Astrocyte (in vitro differentiated cells and primary cell): ENCODE measurements around the gene MYO1F. TPM values are rescaled to one million over a fixed set of nuclear protein-coding genes. Genes with fewer than 3 reads are reported as not detected.

Experiments
- DNase-seq: peaks from one replicate; pipeline ENCODE4 v3.0.0-alpha.2; 2010; ENCODE audit warnings: low read depth
- FAIRE-seq: peaks from 2 replicates; lab custom pipeline; 2011; peaks lifted over from hg19 to GRCh38; lab: Jason Lieb, UNC
- H2AFZ ChIP-seq: 2 replicates; pipeline ENCODE4 v1.6.0; 2012; ENCODE audit warnings: low read depth, low read length, inconsistent platforms
- H3K27ac ChIP-seq: 2 replicates; pipeline ENCODE4 v1.5.1; 2011; ENCODE audit warnings: low read depth, low read length, inconsistent platforms
- H3K27me3 ChIP-seq: 2 replicates; pipeline ENCODE4 v1.6.0; 2011; ENCODE audit warnings: low read length, inconsistent platforms; ENCODE audit not compliant: insufficient read depth
- H3K36me3 ChIP-seq: 2 replicates; pipeline ENCODE4 v1.5.1; 2011; ENCODE audit warnings: low read length, inconsistent platforms; ENCODE audit not compliant: insufficient read depth
- H3K4me1 ChIP-seq: 2 replicates; pipeline ENCODE4 v1.5.1; 2011; ENCODE audit warnings: low read length, inconsistent platforms; ENCODE audit not compliant: insufficient read depth
- H3K4me2 ChIP-seq: 2 replicates; pipeline ENCODE4 v1.6.0; 2012; ENCODE audit warnings: low read length, inconsistent platforms
- H3K4me3 ChIP-seq: 2 replicates; pipeline ENCODE4 v1.5.1; 2011; ENCODE audit warnings: low read depth, mild to moderate bottlenecking, low read length, inconsistent platforms; ENCODE audit not compliant: insufficient read depth
- H3K79me2 ChIP-seq: 2 replicates; pipeline ENCODE4 v1.6.0; 2012; ENCODE audit warnings: mild to moderate bottlenecking, low read length, inconsistent platforms; ENCODE audit not compliant: insufficient read depth
- H3K9ac ChIP-seq: 2 replicates; pipeline ENCODE4 v1.6.0; 2012; ENCODE audit warnings: mild to moderate bottlenecking, low read length, inconsistent platforms
- H3K9me3 ChIP-seq: 2 replicates; pipeline ENCODE4 v1.5.1; 2012; ENCODE audit warnings: low read depth, mild to moderate bottlenecking, low read length, inconsistent platforms; ENCODE audit not compliant: insufficient read depth
- H4K20me1 ChIP-seq: 2 replicates; pipeline ENCODE4 v1.6.0; 2012; ENCODE audit warnings: low read length, inconsistent platforms; ENCODE audit not compliant: insufficient read depth
- H3K27ac Mint-ChIP-seq: one replicate; pipeline ENCODE4 v1.8.0; 2021; ENCODE audit warnings: mild to moderate bottlenecking, mixed read lengths; ENCODE audit not compliant: unreplicated experiment
- H3K27me3 Mint-ChIP-seq: one replicate; pipeline ENCODE4 v1.8.0; 2021; ENCODE audit warnings: low read depth, mixed read lengths; ENCODE audit not compliant: unreplicated experiment
- H3K36me3 Mint-ChIP-seq: one replicate; pipeline ENCODE4 v1.8.0; 2021; ENCODE audit warnings: low read depth, mixed read lengths; ENCODE audit not compliant: unreplicated experiment
- H3K4me1 Mint-ChIP-seq: one replicate; pipeline ENCODE4 v1.8.0; 2021; ENCODE audit warnings: low read depth, mixed read lengths; ENCODE audit not compliant: unreplicated experiment
- H3K4me3 Mint-ChIP-seq: one replicate; pipeline ENCODE4 v1.8.0; 2021; ENCODE audit warnings: mild to moderate bottlenecking, moderate library complexity, mixed read lengths; ENCODE audit not compliant: unreplicated experiment
- H3K9me3 Mint-ChIP-seq: one replicate; pipeline ENCODE4 v1.8.0; 2021; ENCODE audit warnings: mild to moderate bottlenecking, mixed read lengths; ENCODE audit not compliant: unreplicated experiment
- CTCF ChIP-seq: IDR thresholded peaks from 2 replicates; pipeline ENCODE4 v1.5.1; 2011; ENCODE audit warnings: low read depth, mild to moderate bottlenecking, inconsistent platforms, low read length, moderate library complexity; ENCODE audit not compliant: insufficient read depth
- EZH2 ChIP-seq: IDR thresholded peaks from 2 replicates; pipeline ENCODE4 v1.6.1; 2012; ENCODE audit warnings: mild to moderate bottlenecking, low read length, inconsistent platforms; ENCODE audit not compliant: insufficient read depth
- total RNA-seq: library from RNA; stranded (reverse); gene quantifications from 2 replicates; pipeline ENCODE4 v1.2.1, GENCODE V29; 2021

The MYO1F gene
- total RNA-seq, 1 donor from 2014 or later = 0.23 TPM

- DNase-seq (no peak), FAIRE-seq (no peak)
- H3K27ac Mint-ChIP-seq = no peak overlapping the region
- Histone ChIP-seq H3K4me3 (no peak overlapping the region), H3K79me2 (peaks cover 11% of the 10 kb centered on the region), H3K36me3 (peaks cover 13% of the 10 kb centered on the region), H3K4me1 (no peaks in the 10 kb centered on the region), H4K20me1 (peaks cover 25% of the 10 kb centered on the region), H3K27ac (no peak overlapping the region), H3K4me2 (no peak overlapping the region), H2AFZ (no peak overlapping the region), H3K9me3 (peaks cover 8% of the 10 kb centered on the region), H3K27me3 (no peaks in the 10 kb centered on the region), H3K9ac (no peak overlapping the region)
- H3K27me3 Mint-ChIP-seq = no peaks in the 10 kb centered on the region
- H3K9me3 Mint-ChIP-seq = peaks cover 4% of the 10 kb centered on the region
- no peak overlapping the region for H3K4me3 Mint-ChIP-seq
- TF ChIP-seq EZH2 = no peak
- peaks cover 37% of the 10 kb centered on the region for H3K36me3 Mint-ChIP-seq
- H3K4me1 Mint-ChIP-seq = no peaks in the 10 kb centered on the region
These were observed 23.6 kb upstream of the MYO1F start for GRCh38 chr19:8600816-8601215.

GRCh38 chr19:8600064-8600463, 22.8 kb upstream of the MYO1F start:
- H3K4me3 Mint-ChIP-seq = no peak overlapping the region
- Histone ChIP-seq H3K36me3 (peaks cover 13% of the 10 kb centered on the region), H3K4me1 (no peaks in the 10 kb centered on the region), H3K4me3 (no peak overlapping the region), H2AFZ (no peak overlapping the region), H3K79me2 (peaks cover 7% of the 10 kb centered on the region), H4K20me1 (peaks cover 22% of the 10 kb centered on the region), H3K27me3 (no peaks in the 10 kb centered on the region), H3K9me3 (peaks cover 8% of the 10 kb centered on the region), H3K4me2 (no peak overlapping the region), H3K27ac (no peak overlapping the region), H3K9ac (no peak overlapping the region)
- no peak for FAIRE-seq
- H3K27ac Mint-ChIP-seq = no peak overlapping the region
- no peaks in the 10 kb centered on the region for H3K4me1 Mint-ChIP-seq
- no peak for DNase-seq
- H3K27me3 Mint-ChIP-seq = no peaks in the 10 kb centered on the region
- TF ChIP-seq EZH2 = no peak
- no peak for TF ChIP-seq CTCF
- H3K36me3 Mint-ChIP-seq = peaks cover 41% of the 10 kb centered on the region
- peaks cover 3% of the 10 kb centered on the region for H3K9me3 Mint-ChIP-seq

- no peak overlapping the region for H3K27ac ChIP-seq
- no peak overlapping the region for H3K4me3 ChIP-seq
- no peak overlapping the region for H3K4me2 ChIP-seq
- DNase-seq (no peak), FAIRE-seq (no peak)
- Mint-ChIP-seq H3K27ac (no peak overlapping the region), H3K27me3 (peaks cover under 1% of the 10 kb centered on the region), H3K36me3 (peaks cover 37% of the 10 kb centered on the region), H3K4me1 (peaks cover 2% of the 10 kb centered on the region), H3K9me3 (peaks cover 5% of the 10 kb centered on the region), H3K4me3 (no peak overlapping the region)
- peaks cover 2% of the 10 kb centered on the region for H3K9me3 ChIP-seq
- H3K9ac ChIP-seq = no peak overlapping the region
- H3K36me3 ChIP-seq = peaks cover 4% of the 10 kb centered on the region
- peaks cover 12% of the 10 kb centered on the region for H3K4me1 ChIP-seq
- no peaks in the 10 kb centered on the region for H3K27me3 ChIP-seq
- no peak overlapping the region for H2AFZ ChIP-seq
- peaks cover 20% of the 10 kb centered on the region for H4K20me1 ChIP-seq
- no peak for TF ChIP-seq EZH2
- no peak for TF ChIP-seq CTCF
- H3K79me2 ChIP-seq = no peaks in the 10 kb centered on the region
These were observed 18.9 kb upstream of the MYO1F start for GRCh38 chr19:8596168-8596567.
